C4-2B (cell line): ENCODE measurements around the gene PMFBP1.

Experiments
- H3K27ac ChIP-seq: fragments of 450-650 bp; 2 replicates; pipeline ENCODE4 v1.5.1; 2017
- CTCF ChIP-seq: fragments of 450-650 bp; conservative IDR thresholded peaks from 2 replicates; pipeline ENCODE4 v1.5.1; 2017; ENCODE audit warnings: mild to moderate bottlenecking
- ZFX ChIP-seq: fragments of 450-650 bp; IDR thresholded peaks from 2 replicates; pipeline ENCODE4 v1.6.1; 2017

Gene PMFBP1

GRCh38 chr16:72187551-72187950, 15.6 kb upstream of the PMFBP1 start:
- TF ChIP-seq CTCF (no peak), ZFX (no peak)
- no peak overlapping the region for H3K27ac ChIP-seq

DNA sequence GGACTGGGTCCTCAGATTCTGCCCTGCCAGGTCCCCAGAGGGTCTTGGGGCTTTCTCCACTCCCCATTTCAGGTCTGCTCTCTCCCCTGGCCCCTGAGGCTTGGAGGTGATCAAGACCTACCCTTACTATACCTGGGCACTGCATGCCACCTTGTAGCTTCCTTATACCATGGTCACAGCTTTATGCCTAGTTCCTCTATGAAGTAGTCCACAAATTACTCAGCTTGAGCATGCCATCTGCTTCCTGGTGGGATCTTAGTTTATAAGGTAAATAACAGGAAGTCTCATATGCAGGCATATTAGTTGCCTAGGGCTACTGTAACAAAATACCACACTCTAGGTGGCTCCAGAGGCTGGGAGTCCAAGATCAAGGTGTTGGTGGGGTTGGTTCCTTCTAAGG, 11.0 kb upstream of the PMFBP1 start:
- TF ChIP-seq CTCF = no peak
- TF ChIP-seq ZFX = no peak
- no peak overlapping the region for H3K27ac ChIP-seq

DNA sequence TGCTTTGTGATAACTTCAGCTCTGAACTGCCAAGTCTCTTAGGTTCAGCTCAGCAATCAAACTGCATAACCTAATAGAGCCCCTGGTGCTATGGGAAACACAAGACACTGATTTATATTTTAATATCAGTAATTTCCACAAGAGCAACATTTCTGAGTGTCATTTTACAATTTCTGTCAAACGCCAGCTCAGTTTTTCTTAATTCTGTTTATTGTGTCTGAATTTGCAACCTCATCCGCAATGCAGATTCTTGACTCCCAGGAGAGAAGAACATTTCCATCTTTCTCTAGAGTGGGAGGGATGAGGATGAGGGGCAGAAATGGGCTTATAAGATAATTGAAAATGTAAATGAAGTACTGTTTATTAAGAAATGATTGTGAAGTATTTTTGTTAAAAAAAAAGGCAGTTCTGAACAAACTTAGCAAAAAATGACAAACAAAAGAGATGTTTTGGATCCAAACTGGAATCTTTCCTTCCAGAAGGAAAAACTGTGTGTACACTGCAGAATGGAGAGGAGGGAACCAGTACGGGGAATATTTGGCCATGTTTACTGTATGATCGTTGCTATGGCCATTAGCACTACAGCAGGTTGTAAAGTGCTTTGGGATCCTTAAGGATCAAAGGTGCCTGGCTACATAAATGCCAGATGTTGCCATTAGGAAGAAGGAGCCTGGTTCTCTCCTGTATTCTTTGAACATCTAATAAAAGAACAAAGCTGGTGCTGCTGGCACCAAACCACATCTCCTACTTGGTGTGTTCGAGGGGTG, 7.4 kb upstream of the PMFBP1 start:
- no peak for TF ChIP-seq CTCF
- no peak for TF ChIP-seq ZFX
- H3K27ac ChIP-seq = no peak overlapping the region

DNA sequence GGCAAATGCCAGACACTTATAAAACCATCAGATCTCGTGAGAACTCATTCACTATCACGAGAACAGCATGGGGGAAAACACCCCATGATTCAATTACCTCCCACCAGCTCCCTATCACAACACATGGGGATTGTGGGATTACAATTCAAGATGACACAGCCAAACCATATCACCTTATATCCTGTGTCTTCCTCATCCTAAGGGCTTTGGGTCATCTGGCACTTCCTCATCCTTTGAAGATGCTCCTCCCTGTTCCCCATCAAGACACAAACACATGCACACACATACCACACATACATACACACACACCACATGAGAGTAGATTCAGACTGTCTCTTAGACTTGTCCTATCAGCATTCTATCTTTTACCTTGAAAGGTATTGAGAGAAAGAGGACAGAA, 2.8 kb upstream of the PMFBP1 start:
- no peak overlapping the region for H3K27ac ChIP-seq
- TF ChIP-seq CTCF (no peak), ZFX (no peak)

- H3K27ac ChIP-seq = no peak overlapping the region
Measured at GRCh38 chr16:72173997-72174396, 2.0 kb upstream of the PMFBP1 start.

GRCh38 chr16:72171236-72171635, 719 bp downstream of the PMFBP1 start:
- TF ChIP-seq ZFX (no peak), CTCF (no peak)
- H3K27ac ChIP-seq = no peak overlapping the region

More at GRCh38 chr16:72173997-72174396, 2.0 kb upstream of the PMFBP1 start:
- TF ChIP-seq CTCF = no peak
- no peak for TF ChIP-seq ZFX

DNA sequence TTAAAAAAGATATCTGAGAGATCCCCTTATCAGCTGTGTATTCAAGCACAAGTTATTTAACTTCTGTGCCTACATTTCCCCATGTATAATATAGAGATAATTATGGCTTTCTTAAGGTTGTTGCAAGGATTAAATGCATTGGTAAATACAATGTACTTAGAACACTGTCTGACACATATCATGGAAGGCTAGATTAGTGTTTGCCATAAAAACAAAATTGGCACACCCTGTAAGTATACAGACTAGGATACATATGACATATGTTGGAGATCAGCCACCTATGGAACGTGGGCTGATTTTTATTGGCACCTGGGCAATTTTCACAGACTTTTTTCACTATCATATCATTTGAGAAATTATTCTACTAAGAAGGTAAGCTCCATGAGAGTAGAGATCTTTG, 2.2 kb downstream of the PMFBP1 start:
- TF ChIP-seq CTCF = no peak
- TF ChIP-seq ZFX = no peak
- no peak overlapping the region for H3K27ac ChIP-seq
